K562 (cell line): ENCODE data around the gene CREB3L2. TPM values are rescaled to one million over a fixed set of nuclear protein-coding genes. Genes with fewer than 3 reads are reported as not detected.

Experiments
- ATAC-seq: fragments of 200-7000 bp; cut with Tn5 transposase; 3 replicates; pipeline ENCODE4 v1.9.1; 2020; ENCODE audit warnings: moderate library complexity
- BruUV-seq: library from RNA; stranded (reverse); fragments of 400-500 nt; replicated peaks from 2 replicates; lab custom pipeline; 2021; lab: Mats Ljungman, UMichigan
- CTCF ChIA-PET: fragments of 300-600 bp; formaldehyde crosslinking; extraction: SDS; loops from one replicate; lab custom pipeline; 2021; ENCODE audit warnings: low intra/inter-chr PET ratio; lab: Yijun Ruan, JAX
- POLR2A ChIA-PET: fragments of 300-600, 350-650 bp; sonication (Branson Sonifier 250); formaldehyde crosslinking; extraction: SDS; loops from one replicate; lab custom pipeline; 2021; ENCODE audit warnings: antibody characterized with exemption, inconsistent platforms; lab: Yijun Ruan, JAX
- DNase-seq, 4 experiments: peaks; one replicate each; pipeline versions ENCODE4 v3.0.0 to v3.0.0-alpha.2; 2011 to 2018; ENCODE audit warnings: low spot score in 3 of 4, mixed read lengths in 3 of 4; ENCODE audit errors: extremely low read depth in 1 of 4
- FAIRE-seq: peaks from 2 replicates; lab custom pipeline; 2011; peaks lifted over from hg19 to GRCh38; lab: Jason Lieb, UNC
- H2AFZ ChIP-seq: 2 replicates; pipeline ENCODE4 v1.6.0; 2011; ENCODE audit warnings: low read depth, low read length, control low read depth, inconsistent platforms
- H3K27ac ChIP-seq: fragments of 200-600 bp; 3 replicates; pipeline ENCODE4 v1.8.0; 2011; ENCODE audit warnings: low read depth, mild to moderate bottlenecking, control low read depth, inconsistent platforms, low read length, moderate library complexity, mixed read lengths; ENCODE audit errors: extremely low read depth
- H3K27me3 ChIP-seq, 2 experiments: fragments of 300-600 bp in 1 of 2; 2 replicates in 1 of 2; 3 replicates in 1 of 2; pipeline versions ENCODE4 v1.6.0 to v1.8.0; 2011; ENCODE audit warnings: inconsistent platforms in 2 of 2, low read length in 2 of 2, mild to moderate bottlenecking in 1 of 2, mixed read lengths in 1 of 2, moderate library complexity in 1 of 2; ENCODE audit not compliant: control insufficient read depth in 2 of 2, insufficient read depth in 2 of 2
- H3K36me3 ChIP-seq: fragments of 300-600 bp; 3 replicates; pipeline ENCODE4 v1.8.0; 2011; ENCODE audit warnings: mild to moderate bottlenecking, low read length, inconsistent platforms; ENCODE audit not compliant: control insufficient read depth, insufficient read depth
- H3K4me1 ChIP-seq, 2 experiments: fragments of 200-600 bp in 1 of 2; replicated peaks in 1 of 2; 2 replicates in 1 of 2; 3 replicates in 1 of 2; pipeline versions ENCODE4 v1.5.1 to v1.8.0; 2011; ENCODE audit warnings: inconsistent platforms in 2 of 2, low read length in 2 of 2, mild to moderate bottlenecking in 1 of 2, mixed read lengths in 1 of 2, moderate library complexity in 1 of 2; ENCODE audit not compliant: control insufficient read depth in 2 of 2, insufficient read depth in 2 of 2
- H3K4me2 ChIP-seq: 2 replicates; pipeline ENCODE4 v1.6.1; 2011; ENCODE audit warnings: low read length, control low read depth, inconsistent platforms, mixed read lengths; ENCODE audit not compliant: insufficient read depth
- H3K4me3 ChIP-seq: fragments of 200-600 bp; sonication (generic), shearing (Covaris generic); 2 replicates; pipeline ENCODE4 v1.5.1; 2016; ENCODE audit warnings: control low read depth, inconsistent platforms
- H3K79me2 ChIP-seq: fragments of 200-600 bp; 3 replicates; pipeline ENCODE4 v1.8.0; 2011; ENCODE audit warnings: low read length, inconsistent platforms; ENCODE audit not compliant: control insufficient read depth, insufficient read depth
- H3K9ac ChIP-seq, 2 experiments: 2 replicates each; pipeline versions ENCODE4 v1.6.0 to v1.6.1; 2011; ENCODE audit warnings: low read depth in 2 of 2, low read length in 2 of 2, control low read depth in 1 of 2, inconsistent platforms in 1 of 2, mild to moderate bottlenecking in 1 of 2, mixed read lengths in 1 of 2; ENCODE audit not compliant: insufficient read depth in 1 of 2
- H3K9me1 ChIP-seq: one replicate; pipeline ENCODE4 v1.6.0; 2011; ENCODE audit warnings: inconsistent platforms, mild to moderate bottlenecking, low read length, moderate library complexity; ENCODE audit not compliant: control insufficient read depth, insufficient read depth
- H3K9me3 ChIP-seq: replicated peaks from 2 replicates; pipeline ENCODE4 v1.5.1; 2011; ENCODE audit warnings: low read depth, low read length, inconsistent platforms; ENCODE audit not compliant: control insufficient read depth, insufficient read depth
- H4K20me1 ChIP-seq: replicated peaks from 2 replicates; pipeline ENCODE4 v1.6.1; 2011; ENCODE audit warnings: low read length, inconsistent platforms, mixed read lengths; ENCODE audit not compliant: control insufficient read depth, insufficient read depth
- ARID3B ChIP-seq: fragments of 250-450 bp; sonication (Bioruptor Pico); IDR thresholded peaks from 2 replicates; pipeline ENCODE4 v1.4.0; 2020; ENCODE audit warnings: borderline replicate concordance
- DPF2 ChIP-seq: fragments of 450-650 bp; IDR thresholded peaks from 2 replicates; pipeline ENCODE4 v1.6.1; 2016
- HOXB6 ChIP-seq: fragments of 250-450 bp; sonication (Bioruptor Pico); IDR thresholded peaks from 2 replicates; pipeline ENCODE4 v1.5.1; 2022; ENCODE audit warnings: mild to moderate bottlenecking, borderline replicate concordance
- L3MBTL2 ChIP-seq: fragments of 450-650 bp; IDR thresholded peaks from 2 replicates; pipeline ENCODE4 v1.6.1; 2016; ENCODE audit warnings: mild to moderate bottlenecking, moderate library complexity
- LEF1 ChIP-seq: fragments of 450-650 bp; IDR thresholded peaks from 2 replicates; pipeline ENCODE4 v1.6.1; 2016; ENCODE audit warnings: mild to moderate bottlenecking
- MAFG ChIP-seq: fragments of 450-650 bp; conservative IDR thresholded peaks from 2 replicates; pipeline ENCODE4 v1.6.1; 2016; ENCODE audit warnings: missing genetic modification characterization, missing compliant biosample characterization
- MAFK ChIP-seq: IDR thresholded peaks from 2 replicates; pipeline ENCODE4 v1.6.1; 2011; ENCODE audit warnings: low read length, improper control_type of control experiment
- MITF ChIP-seq: IDR thresholded peaks from 2 replicates; pipeline ENCODE4 v1.6.1; 2014; ENCODE audit warnings: antibody characterized with exemption
- MTF1 ChIP-seq: fragments of 250-450 bp; sonication (Bioruptor Pico); IDR thresholded peaks from 2 replicates; pipeline ENCODE4 v1.9.0; 2021; ENCODE audit warnings: moderate library complexity, mild to moderate bottlenecking, inconsistent platforms, borderline replicate concordance
- NCOR1 ChIP-seq: fragments of 450-650 bp; IDR thresholded peaks from 2 replicates; pipeline ENCODE4 v1.6.1; 2016; ENCODE audit warnings: mild to moderate bottlenecking, moderate library complexity
- NFATC3 ChIP-seq: fragments of 450-650 bp; IDR thresholded peaks from 2 replicates; pipeline ENCODE4 v1.6.1; 2017; ENCODE audit warnings: mild to moderate bottlenecking
- OTX1 ChIP-seq: fragments of 450-650 bp; formaldehyde crosslinking; IDR thresholded peaks from 2 replicates; pipeline ENCODE4 v1.4.0; 2022; ENCODE audit warnings: mild to moderate bottlenecking
- POU5F1 ChIP-seq: fragments of 150-350 bp; IDR thresholded peaks from 2 replicates; pipeline ENCODE4 v1.6.1; 2014; ENCODE audit warnings: borderline replicate concordance, low read length, low read depth, mild to moderate bottlenecking; ENCODE audit not compliant: partially characterized antibody
- RNF2 ChIP-seq: sonication (generic); IDR thresholded peaks from 2 replicates; pipeline ENCODE4 v1.6.1; 2016
- SOX6 ChIP-seq: fragments of 450-650 bp; IDR thresholded peaks from 2 replicates; pipeline ENCODE4 v1.6.1; 2014; ENCODE audit warnings: mild to moderate bottlenecking
- SREBF1 ChIP-seq: fragments of 150-350 bp; IDR thresholded peaks from 2 replicates; pipeline ENCODE4 v1.6.1; 2014; ENCODE audit warnings: antibody characterized with exemption, low read depth, low read length, borderline replicate concordance
- SRSF7 ChIP-seq: fragments of 200-400 bp; formaldehyde crosslinking; optimal IDR thresholded peaks from 2 replicates; pipeline ENCODE3; 2017; ENCODE audit warnings: mild to moderate bottlenecking, low read depth, low read length
- TFAM ChIP-seq: fragments of 250-450 bp; sonication (Bioruptor Pico); conservative IDR thresholded peaks from 2 replicates; pipeline ENCODE4 v1.5.0; 2021; ENCODE audit warnings: mild to moderate bottlenecking, moderate library complexity
- TFAP4 ChIP-seq: sonication (generic); formaldehyde crosslinking; IDR thresholded peaks from 2 replicates; pipeline ENCODE4 v1.8.0; 2022; ENCODE audit warnings: missing genetic modification reagents, mild to moderate bottlenecking, moderate library complexity, borderline replicate concordance
- ZFP36 ChIP-seq: fragments of 150-350 bp; IDR thresholded peaks from 2 replicates; pipeline ENCODE4 v1.6.1; 2018; ENCODE audit warnings: low read length, low read depth; ENCODE audit not compliant: partially characterized antibody
- ZNF316 ChIP-seq: fragments of 450-650 bp; IDR thresholded peaks from 2 replicates; pipeline ENCODE4 v1.6.1; 2016
- ZNF408 ChIP-seq: fragments of 250-450 bp; sonication (Bioruptor Pico); IDR thresholded peaks from 2 replicates; pipeline ENCODE4 v1.4.0; 2020; ENCODE audit warnings: low read depth, mild to moderate bottlenecking, moderate library complexity
- WGBS: fragments of 100-300 bp; shearing (Covaris generic); methylation state at CpG from one replicate; pipeline ENCODE4 v1.1.6; 2016; ENCODE audit warnings: low coverage, mixed read lengths; ENCODE audit not compliant: insufficient coverage; ENCODE audit errors: missing lambda C conversion rate; 5-methylcytosine and 5-hydroxymethylcytosine counted together
- in situ Hi-C: fragments of 300-500 bp; cut with MboI; formaldehyde crosslinking; loops from 4 replicates; pipeline ENCODE4 v1.15.0; 2018; ENCODE audit warnings: inconsistent platforms, mixed read lengths
- intact Hi-C: fragments of 100-400 bp; cut with micrococcal nuclease; formaldehyde crosslinking; loops from 2 replicates; pipeline ENCODE4 v1.14.2; 2022
- polyA plus RNA-seq, 8 experiments: library from polyadenylated mRNA; depleted of rRNA in 4 of 8; stranded (reverse) in 5 of 8; unstranded in 3 of 8; fragments of >200 nt; fragmentation: Nextera tagmentation in 2 of 8; fragmentation: Illumina TruSeq in 1 of 8; extraction: Ambion mirVana in 2 of 8; extraction: Trizol in 1 of 8; gene quantifications; 2 replicates each; pipeline versions ENCODE4 v1.2.1 to v1.2.3, GENCODE V29; 2011 to 2014; ENCODE audit warnings: inconsistent platforms in 1 of 8, missing spikeins in 1 of 8
- total RNA-seq, 7 experiments: library from RNA; depleted of rRNA in 6 of 7; stranded (reverse); fragments of >200 nt in 6 of 7; fragmentation: Illumina TruSeq in 2 of 7; extraction: Trizol in 2 of 7; gene quantifications; 2 replicates each; pipeline versions ENCODE4 v1.2.1 to v1.2.3, GENCODE V29; 2011 to 2021; ENCODE audit warnings: low replicate concordance in 1 of 7

CREB3L2 gene
- total and polyA plus RNA-seq, 9 of the 15 experiments (the other 6 are each of a cell fraction or from before 2014, with no cell fraction given): 7.1 to 45.6 (median 15.8) TPM

GRCh38 chr7:138044897-138045296 lies 43.0 kb upstream of the CREB3L2 start:
- in situ Hi-C loops (no loop called here), intact Hi-C loops (no loop called here)
- ChIA-PET CTCF (no interaction called here), POLR2A (interaction anchor here (1.1 kb wide), 1 partner anchor 20 kb away, joined by 3 read pairs; no protein-coding TSS in a partner anchor)
- H3K9me3 ChIP-seq: no peaks in the 10 kb centered on the region
- no peaks in the 10 kb centered on the region for H4K20me1 ChIP-seq
- H3K27ac ChIP-seq: no peak overlapping the region
- no peaks in the 10 kb centered on the region for H3K9me1 ChIP-seq
- H3K4me2 ChIP-seq: no peak overlapping the region
- no peaks in the 10 kb centered on the region for H3K4me1 ChIP-seq
- 0% methylated on average over 2 of the region's 2 CpGs for WGBS
- BruUV-seq: no TSS peak
- no peak for DNase-seq
- peak; percentile 40 for FAIRE-seq
- ATAC-seq: peak; percentile 56
- no peak overlapping the region for H3K4me3 ChIP-seq
- H2AFZ ChIP-seq: no peak overlapping the region
- H3K36me3 ChIP-seq: no peaks in the 10 kb centered on the region
- H3K9ac ChIP-seq: no peak overlapping the region
- no peaks in the 10 kb centered on the region for H3K79me2 ChIP-seq
- H3K27me3 ChIP-seq: peaks cover 0 to 5% of the 10 kb centered on the region in 2 experiments; a peak in 2 of 5 replicates
- 0 out of 2 replicates have a peak, but pooled peaks have one; percentile 41 for TF ChIP-seq DPF2
- TF ChIP-seq MITF: no peak
- TF ChIP-seq POU5F1: no peak
- TF ChIP-seq RNF2: no peak
- TF ChIP-seq TFAP4 (CRISPR knock-in tag): no peak
- TF ChIP-seq LEF1: no peak
- no peak for TF ChIP-seq ARID3B (CRISPR knock-in tag)
- no peak for TF ChIP-seq L3MBTL2
- TF ChIP-seq NFATC3: no peak
- TF ChIP-seq ZNF316: peak; percentile 46; the same call in 1 of the 2 replicates
- TF ChIP-seq SRSF7: no peak
- TF ChIP-seq NCOR1: no peak
- TF ChIP-seq MAFG (tag): peak; percentile 28; the same call in 1 of the 2 replicates
- no peak for TF ChIP-seq SREBF1
- no peak for TF ChIP-seq HOXB6 (CRISPR knock-in tag)
- TF ChIP-seq ZFP36: no peak
- no peak for TF ChIP-seq OTX1 (CRISPR knock-in tag)
- TF ChIP-seq TFAM: no peak
- TF ChIP-seq ZNF408: no peak
- TF ChIP-seq MTF1 (CRISPR knock-in tag): no peak
- peak; percentile 32; the same call in 1 of the 2 replicates for TF ChIP-seq SOX6
- TF ChIP-seq MAFK: no peak
